NOMO-1 treated with DMSO at 0.1 percent for 48 hours (cell line): Measurements from ENCODE around the gene LINGO1.

ENCODE experiments used
- DNase-seq: peaks from one replicate; lab custom pipeline; 2025; ENCODE audit not compliant: unreplicated experiment; lab: John Stamatoyannopoulos, UW

The LINGO1 gene, protein sequence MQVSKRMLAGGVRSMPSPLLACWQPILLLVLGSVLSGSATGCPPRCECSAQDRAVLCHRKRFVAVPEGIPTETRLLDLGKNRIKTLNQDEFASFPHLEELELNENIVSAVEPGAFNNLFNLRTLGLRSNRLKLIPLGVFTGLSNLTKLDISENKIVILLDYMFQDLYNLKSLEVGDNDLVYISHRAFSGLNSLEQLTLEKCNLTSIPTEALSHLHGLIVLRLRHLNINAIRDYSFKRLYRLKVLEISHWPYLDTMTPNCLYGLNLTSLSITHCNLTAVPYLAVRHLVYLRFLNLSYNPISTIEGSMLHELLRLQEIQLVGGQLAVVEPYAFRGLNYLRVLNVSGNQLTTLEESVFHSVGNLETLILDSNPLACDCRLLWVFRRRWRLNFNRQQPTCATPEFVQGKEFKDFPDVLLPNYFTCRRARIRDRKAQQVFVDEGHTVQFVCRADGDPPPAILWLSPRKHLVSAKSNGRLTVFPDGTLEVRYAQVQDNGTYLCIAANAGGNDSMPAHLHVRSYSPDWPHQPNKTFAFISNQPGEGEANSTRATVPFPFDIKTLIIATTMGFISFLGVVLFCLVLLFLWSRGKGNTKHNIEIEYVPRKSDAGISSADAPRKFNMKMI

GRCh38 chr15:77632534-77633133 is at the start of gene LINGO1:
Gene LINGO1, minus strand, starts transcription at chr15:77632912. Its CDS starts 597 bp downstream, at chr15:77632315.
- DNase-seq = no peak

DNA sequence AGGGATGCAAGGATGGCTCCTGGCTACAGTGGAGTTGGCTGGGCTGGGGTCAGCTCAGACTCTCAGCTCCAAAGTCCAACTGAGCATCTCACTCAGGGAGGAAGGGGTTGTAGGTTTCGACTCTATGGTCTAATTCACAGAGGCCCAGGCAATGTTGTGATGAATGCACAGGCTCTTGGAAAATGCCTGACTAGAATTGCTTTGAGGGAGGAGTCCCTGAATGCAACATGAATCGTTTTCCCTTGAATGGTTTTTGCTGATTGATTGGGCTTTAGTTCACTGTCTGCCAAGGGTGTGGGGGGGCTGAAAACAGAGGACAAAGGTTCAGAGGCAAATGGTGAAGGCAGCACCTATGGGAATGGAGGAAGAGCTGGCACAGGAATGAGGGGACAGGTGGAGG is 48.6 kb upstream of the LINGO1 start:
- DNase-seq = no peak

- DNase-seq = no peak
Observed at GRCh38 chr15:77676569-77677375, 44.1 kb upstream of the LINGO1 start.

DNA sequence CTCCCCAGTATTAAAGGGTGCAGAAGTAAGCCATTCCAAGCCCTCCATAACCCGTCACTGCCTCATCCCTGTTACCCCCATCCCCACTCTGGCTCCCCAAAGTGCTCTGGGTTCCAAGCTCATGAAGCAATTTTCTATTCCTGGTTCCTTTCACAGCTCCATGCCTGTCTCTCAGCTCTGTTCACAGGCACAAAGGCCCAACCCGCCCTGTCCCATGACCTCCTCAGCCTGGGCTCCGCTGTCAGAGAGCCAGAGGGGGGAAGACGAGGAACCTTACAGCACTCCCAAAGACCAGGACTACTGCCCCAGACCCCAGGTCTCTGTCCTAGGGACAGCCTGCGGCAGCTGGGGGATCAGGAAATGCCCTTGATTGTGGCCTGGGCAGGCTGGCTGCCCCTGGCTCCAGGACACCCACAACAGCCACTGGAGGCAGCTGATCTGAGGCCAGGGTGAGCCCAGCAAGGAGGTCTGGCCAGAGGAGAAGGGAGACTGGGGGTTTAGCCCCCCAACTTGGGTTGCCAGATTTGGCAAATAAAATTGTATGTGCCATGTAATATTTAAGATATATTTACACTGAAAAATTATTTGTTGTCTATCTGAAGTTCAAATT is 43.2 kb upstream of the LINGO1 start:
- DNase-seq = no peak

DNA sequence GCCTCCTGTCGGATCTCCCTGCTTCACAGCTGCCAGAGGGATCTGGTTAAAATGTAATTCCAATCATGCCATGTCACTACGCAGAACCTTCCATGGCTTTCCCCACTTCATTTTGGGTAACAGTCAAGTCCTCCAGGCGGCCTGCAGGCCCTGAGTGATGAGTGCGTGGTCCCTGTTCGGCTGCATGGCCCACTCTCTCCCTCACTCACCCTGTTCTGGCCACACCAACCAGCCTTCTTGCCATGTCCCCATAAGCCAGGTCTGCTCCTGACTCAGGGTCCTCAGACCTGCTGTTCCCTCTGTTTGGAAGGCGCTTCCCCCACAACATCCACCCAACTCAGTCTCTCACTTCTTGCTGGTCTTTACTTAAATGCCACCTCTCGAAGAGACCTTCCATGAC is 41.6 kb upstream of the LINGO1 start:
- DNase-seq = no peak

- no peak for DNase-seq
Observed at GRCh38 chr15:77673866-77674265, 41.2 kb upstream of the LINGO1 start.

- DNase-seq = no peak
Observed at GRCh38 chr15:77672135-77672534, 39.4 kb upstream of the LINGO1 start.

DNA sequence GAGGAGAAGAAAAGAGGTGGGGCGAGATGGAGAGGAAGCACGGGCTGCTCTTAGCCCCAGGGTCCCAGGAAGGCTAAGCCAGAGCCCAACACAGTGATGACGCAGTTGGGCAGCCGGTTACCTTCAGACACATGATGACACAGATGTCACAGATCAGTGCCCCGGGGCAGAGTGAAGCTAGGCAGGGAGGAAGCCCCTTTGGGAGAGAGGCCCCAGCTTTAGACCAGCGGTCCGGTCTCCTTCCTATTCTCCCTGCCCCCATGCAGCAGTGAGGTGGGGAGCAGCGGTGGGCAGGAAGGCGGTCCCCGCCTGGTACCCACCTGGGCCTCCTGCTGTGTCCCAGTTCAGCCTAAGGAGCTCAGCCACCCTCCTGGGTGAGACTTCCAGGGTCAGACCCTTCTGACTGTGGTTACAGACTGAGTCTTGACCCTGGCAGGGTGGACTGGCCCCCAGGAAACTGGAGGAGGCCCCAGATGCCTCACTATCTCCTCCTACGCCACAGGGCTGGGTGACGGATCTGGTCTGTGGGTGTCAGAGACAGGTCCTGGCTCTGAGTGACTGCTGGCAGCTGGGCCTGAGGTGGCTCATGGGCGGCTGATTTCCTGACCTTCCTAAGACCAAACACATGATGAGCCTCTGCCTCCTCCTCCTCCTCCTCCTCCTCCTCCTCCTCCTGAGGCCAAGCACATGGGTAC is 38.8 kb upstream of the LINGO1 start:
- no peak for DNase-seq

GRCh38 chr15:77670558-77671361 is 38.0 kb upstream of the LINGO1 start:
- no peak for DNase-seq

DNA sequence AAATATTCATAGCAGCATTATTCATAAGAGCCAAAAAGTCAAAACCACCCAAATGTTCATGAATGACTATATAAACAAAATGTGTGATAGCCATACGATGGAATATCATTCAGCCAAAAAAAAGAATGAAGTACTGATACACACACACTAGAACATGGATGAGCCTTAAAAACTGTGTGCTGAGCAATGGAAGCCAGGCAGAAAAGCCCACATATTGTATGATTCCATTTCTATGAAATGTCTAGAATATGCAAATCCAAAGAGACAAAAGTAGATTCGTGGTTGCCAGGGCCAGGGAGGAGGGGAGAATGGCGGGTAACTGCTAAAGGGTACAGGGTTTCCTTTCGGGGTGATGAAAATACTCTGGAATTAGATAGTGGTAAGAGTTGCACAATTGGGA is 37.2 kb upstream of the LINGO1 start:
- no peak for DNase-seq

DNA sequence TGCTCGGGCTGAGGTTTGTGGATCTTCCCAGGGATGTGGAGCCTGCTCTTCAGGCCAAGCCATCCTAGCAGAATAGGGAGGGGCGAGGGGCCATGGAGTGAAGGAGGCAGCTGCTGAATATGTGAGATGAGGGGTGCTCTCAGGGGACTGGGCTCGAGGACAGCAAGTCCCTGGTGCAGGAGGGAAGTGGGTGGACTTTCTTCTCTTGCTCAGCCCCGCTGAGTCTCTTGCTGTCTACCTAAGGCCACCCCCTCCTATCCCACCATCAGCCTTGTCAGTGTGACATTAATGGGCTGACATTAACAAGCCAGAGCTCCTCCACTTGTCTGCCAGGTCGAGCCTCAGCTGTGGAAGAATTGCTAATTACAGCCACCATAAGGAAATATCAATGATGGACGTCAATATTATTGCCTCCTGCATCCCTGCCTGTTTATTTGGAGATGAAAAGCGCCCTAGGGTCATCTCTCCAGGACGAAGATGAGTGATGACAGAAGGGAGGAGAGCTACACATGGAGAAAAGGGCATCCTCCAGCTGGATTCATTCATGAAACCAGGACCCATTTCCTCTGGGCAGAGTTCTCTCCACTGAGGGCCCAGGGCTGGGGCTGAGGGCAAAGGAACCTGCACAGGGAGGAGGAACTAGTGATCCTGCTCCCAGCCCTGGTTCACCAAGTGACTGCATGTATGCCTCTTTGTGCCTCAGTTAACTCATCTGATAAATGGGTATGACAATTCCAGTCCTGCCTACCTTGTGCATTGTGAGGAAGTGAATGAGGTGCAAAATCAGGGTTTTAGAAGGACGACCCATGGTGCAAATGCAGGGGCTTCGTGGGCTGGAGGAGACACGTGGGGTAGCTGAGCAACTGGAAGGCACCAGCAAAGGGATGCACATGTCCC is 34.9 kb upstream of the LINGO1 start:
- DNase-seq = no peak

GRCh38 chr15:77666296-77666660 is 33.6 kb upstream of the LINGO1 start:
- DNase-seq = no peak

GRCh38 chr15:77665530-77666295 is 33.0 kb upstream of the LINGO1 start:
- no peak for DNase-seq

DNA sequence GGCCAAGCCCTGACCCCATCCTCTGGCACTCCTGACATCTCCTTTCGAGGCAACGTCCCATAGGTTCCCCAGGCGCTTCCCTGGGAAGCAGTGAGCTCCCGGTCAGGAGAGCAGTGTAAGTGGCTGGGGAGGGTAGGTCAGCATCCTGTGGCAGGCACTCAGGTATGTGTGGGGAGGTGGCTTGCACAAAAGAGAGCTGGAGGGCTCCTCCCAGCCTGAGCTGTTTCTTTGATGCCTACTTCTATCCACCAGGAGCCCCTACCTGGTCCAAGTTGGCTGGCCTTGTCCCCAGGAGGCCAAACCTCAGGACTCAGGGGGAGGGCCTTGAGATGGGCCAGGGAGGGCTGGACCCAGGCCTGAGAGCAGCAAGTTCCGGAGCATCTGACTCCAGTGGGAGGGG is 31.7 kb upstream of the LINGO1 start:
- DNase-seq = no peak

DNA sequence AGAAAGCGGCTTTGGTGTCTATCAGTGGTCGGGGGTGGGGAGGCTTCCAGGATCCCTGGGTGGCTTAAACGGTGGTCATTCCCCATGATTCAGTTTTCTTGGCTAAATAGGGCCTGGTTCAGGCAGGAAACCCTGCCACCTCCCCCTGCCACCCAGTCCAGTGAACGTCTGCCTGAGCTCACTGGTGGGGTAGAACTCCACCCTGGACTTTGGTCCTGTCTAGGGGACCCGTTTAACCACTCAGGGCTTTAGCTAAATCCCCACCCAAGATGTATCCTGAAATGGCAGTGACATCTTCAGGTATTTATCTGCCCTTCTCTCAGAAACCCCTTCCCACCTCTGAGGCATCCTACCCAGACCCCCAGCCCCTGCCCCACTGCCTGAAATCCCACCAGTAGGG is 30.5 kb upstream of the LINGO1 start:
- no peak for DNase-seq

DNA sequence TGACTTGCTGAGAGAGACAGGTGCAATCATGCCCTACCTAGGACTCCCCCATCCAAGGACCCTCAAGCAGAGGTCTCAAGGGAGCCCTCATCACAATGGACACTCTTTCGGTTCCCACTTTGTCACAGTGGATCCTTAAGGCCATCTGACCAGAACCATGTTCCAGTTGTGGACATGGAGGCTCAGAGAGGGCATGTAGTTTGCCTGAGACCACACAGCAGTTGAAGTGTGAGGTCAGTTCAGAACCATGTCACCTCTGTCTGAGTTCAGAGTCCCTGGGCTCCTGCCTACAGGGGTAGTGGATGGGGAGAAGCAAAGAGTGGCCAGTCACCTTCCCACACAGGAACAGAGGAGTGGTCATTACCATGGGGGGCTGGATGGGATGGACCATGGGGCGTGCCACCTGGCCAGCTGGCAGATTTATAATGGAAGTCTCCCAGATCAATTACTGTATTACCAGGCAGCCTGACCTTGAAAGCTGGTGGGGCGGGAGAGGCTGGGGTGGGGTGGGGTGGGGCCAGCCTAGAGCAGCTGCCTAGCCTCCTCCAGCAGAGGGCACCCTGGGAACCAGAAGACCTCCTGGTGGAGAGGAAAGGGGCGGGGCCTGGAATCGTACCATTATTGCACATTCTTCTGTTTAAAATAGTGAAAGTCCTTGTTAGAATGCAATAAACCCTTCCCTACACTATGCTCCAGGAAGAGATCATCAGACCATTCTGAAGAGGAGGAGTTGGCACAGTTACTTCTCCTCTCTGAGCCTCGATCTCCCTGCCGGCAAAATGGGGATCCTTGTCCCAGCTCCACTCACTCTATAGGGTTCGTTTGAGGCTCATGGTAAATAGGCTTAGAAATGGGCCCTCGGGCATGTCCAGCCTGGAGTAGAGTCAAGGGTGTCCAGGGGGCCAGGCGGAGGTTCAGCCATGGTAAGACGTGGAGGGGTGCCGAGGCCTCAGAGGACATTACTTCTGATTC is 26.9 kb upstream of the LINGO1 start:
- DNase-seq = peak; percentile 55

GRCh38 chr15:77658304-77658703 is 25.6 kb upstream of the LINGO1 start:
- no peak for DNase-seq
